ENCODE data around the gene TMEM120B.
A peak's percentile ranks its signal among the peaks of the same experiment; 100 is the strongest.

The TMEM120B gene

DNA sequence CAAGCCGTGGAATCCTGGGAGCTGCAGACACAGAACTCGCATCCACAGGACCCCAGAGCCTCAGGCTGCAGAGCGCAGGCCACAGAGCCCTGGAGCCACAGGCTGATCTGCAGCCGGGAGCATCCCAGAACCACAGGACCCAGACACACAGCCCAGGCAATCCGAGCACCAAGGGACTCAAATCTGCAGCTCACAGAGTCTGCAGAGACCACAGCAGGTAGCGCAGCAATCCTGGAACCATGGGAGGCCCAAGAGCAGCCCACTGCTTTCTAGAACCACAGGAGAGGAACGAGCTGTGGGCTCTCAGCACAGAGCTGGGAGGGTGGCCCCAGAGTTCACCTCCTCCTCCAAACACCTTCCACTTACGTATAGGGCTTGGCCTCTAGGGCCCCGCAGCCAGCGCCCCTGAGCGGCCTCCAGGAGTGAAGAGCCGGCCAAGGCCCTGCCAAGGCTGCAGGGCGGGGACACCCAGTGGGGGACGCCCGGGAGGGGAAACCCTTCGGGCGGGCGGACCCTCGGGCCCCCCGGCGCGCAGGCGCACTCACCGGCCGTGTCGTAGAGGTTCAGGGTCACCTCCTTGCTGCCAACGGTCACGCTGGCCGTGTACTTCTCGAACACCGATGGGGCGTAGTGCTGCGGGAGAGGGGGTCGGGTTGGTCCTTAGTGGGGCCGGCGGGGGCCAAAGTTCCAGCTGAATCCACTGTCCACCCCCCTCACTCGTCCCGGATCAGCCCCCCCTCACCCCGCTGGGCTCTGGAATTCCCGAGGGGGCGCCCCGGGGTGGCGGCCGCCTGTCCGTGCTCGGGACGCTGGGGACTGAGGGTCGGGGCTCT, 80.3 kb downstream of the TMEM120B start:
- DNase-seq (ENCODE audit: low spot score) = peak; percentile 52

DNA sequence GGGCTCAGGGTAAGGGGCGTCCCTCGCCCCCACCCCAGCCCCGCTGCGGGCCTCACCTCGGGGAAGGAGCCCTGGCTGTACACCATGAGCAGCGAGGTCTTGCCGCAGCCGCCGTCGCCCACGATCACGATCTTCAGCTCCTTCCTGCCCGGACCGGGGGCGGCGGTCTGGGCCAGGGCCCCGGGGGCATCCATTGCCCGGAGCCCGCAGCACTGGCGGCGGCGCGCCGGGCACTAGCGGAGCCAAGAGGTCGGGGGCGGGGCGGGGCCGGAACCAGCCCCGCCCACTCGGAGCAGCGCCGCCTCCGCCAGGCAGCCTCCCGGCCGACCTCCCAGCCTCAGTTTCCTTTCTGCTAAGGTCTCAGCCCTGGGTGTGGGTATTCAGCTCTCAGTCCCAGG, 80.9 kb downstream of the TMEM120B start, which contains the start of gene RHOF:
RHOF (minus strand) TSS at position 249 of the 398 bp plus-strand sequence; CDS start at position 194, 55 bp downstream.
- peak; percentile 73 for DNase-seq (ENCODE audit: low spot score)

DNA sequence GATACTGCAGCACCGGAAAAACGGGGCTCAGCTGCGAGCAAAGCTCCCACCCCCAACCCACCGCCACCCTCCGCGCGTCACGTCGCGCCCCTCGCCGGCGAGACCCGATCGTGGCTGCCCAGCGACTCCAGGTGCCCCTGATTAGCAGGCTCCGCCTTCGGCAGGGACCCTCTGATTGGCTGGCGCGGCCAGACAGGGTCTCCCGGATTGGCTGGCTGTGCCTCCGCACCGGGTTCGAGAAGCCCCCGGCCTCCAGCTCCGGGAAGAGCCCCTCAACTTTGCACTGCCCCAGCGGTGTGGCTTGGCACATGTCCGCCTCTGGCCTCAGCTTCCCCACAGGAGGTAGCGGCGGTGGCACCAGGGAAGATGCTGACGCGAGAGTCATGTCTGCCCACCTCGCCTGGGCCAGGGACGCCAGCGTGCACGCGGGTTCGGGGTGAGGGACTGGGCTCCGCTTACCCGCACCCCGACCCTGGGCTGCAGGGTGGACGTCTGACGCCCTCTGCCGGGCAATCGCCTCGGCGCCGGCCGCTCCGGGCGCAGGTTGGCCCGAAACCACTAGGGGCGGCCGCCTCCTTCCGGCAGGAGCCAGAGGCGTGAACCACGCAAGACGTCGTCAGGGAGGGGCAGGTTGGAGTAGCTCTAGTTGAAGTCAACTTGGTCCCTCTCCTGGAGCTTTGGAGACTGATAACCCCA, 81.4 kb downstream of the TMEM120B start:
- peak; percentile 95 for DNase-seq (ENCODE audit: low spot score)

DNA sequence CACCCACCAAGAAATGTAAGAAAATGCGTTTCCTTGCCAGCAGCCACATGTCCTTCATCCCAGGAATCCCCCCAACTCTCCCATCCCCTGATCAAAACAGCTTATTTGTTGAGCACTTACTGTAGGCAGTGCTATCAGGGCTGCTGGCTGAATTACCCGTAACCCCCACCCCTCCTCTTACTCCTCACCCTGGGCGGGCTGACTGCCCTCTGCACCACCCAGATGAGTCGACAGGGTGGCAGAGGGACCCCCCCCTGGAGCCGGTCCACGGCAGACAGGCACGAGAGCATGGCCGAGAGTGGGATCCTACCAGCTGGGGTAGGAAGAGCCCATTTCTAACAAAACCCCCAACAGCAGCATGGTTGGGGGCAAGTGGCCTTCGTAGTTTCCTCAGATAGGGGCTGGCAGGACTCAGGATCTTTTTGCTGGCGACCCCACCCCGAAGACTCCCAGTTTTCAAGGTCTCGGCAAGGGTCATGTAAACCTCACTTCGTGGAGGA, 82.0 kb downstream of the TMEM120B start:
- DNase-seq (ENCODE audit: low spot score) = peak; percentile 65

DNA sequence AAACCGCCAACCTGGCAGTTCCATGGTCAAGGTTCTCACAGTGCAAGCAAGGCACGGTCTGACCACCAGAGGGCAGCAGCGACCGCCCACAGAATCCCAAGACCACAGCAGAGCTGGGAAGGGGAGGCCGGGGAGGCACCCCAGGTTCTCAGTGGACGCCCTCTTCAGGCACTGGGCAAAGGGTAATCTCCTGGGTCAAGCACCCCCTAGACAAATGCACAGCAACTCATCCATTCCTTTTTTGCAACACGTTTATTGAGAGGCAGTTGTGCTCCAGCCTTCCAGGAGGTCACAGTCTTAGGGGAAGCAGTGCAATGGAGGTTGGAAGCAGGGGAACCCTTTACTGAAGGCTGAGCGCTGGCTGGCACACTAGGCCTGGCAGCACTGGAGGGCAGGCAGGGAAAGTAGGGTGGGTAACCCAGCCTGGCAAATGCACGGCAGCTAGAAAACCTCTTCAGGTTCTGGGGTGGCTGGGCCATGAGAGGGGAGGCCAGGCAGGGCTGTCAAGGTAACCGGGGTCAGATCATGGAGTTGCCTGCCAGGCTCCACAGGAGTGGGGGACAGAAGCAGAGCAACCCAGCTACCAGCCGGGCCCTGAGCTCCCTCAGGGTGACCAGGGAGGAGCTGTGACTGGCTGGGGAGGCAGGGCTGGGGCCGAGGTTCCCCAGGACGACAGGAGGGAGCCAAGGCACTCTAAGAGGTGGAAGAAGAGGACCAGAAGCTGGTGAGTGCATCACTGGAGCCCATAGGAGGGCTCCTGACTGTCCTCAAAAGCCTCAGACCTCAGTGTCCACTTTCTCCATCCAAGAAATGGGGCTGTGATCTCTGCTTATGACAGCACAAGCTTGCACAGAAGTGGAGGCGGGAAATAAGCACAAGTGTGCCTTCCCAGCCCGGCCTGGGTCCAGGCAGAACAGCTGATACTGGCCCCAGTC, 82.7 kb downstream of the TMEM120B start:
- DNase-seq (ENCODE audit: low spot score) = peak; percentile 83

DNA sequence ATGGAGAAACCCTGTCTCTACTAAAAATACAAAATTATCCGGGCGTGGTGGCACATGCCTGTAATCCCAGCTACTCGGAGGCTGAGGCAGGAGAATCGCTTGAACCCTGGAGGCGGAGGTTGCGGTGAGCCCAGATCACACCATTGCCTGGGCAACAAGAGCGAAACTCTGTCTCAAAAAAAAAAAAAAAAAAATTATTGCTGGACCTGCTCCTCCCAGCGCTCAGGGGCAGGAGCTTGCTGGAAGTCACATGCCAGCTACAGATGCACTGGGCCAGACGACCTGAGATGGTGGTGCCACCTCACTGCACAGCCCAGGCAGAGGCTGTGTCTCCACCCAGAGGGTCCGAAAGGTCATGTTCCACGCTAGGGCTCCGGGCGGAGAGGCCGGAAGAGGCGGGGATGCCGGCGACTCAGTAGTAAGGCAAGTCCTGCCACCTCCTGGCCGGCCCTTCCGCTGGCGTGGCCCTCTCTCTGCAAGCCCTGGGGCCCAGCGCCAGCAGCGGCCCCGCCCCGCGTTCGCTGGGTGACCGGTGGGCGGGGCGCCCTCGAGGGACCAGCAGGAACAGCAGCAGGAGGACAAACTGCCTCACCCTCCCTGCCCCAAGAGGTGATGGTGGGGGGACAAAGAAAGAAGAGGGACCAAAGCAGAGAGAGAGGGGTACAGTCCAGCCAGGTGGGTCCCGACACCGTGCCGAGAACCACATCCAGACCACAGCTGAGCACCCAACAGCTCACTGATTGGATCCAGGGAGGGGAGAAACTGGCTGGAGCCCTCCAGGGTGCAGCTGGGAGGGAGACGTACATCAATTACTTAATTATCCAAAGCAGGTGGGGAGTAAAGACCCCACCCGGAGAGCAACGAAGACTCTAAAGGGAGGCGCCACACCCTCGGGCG, 84.6 kb downstream of the TMEM120B start:
- DNase-seq (ENCODE audit: low spot score) = peak; percentile 98

DNA sequence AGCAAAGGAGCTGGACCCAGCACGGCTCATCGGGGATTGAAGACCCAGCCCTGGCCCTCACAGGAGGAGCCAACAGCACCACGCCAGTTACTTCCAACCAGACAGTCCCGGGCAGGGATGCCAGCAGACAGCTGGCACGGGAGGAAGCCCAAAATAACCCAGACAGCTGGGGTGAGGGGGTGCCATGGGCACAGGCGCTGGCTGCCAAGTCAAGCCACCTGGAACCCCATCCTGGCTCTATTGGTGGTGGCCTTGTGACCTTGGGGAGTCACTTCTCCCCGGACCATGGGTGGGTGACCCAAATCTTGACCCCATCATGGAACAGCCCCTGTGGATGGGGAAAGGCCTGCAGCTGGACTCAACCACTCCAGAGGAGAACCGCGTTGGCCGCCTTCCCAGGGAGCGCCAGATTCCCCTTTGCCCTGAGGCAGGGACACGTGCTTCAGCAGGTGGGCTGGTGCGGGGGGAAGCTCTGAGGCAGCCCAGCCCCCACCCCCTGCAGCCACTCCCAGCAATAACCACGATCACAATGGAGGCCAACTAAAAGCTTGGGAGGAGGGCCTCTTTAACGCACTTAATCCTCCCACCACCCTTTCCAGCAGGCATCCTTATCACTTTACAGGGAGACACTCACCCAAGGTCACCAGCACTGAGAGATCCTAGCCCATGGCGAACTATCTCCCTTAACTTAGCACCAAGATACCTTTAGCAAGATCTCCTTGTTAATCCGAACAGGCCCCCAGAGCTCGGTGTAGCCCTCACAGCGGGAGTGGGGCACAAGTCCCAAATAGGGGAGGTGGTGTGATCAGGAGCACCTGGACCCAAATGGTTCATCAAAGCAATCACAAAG, 85.6 kb downstream of the TMEM120B start:
- DNase-seq (ENCODE audit: low spot score) = peak; percentile 44

DNA sequence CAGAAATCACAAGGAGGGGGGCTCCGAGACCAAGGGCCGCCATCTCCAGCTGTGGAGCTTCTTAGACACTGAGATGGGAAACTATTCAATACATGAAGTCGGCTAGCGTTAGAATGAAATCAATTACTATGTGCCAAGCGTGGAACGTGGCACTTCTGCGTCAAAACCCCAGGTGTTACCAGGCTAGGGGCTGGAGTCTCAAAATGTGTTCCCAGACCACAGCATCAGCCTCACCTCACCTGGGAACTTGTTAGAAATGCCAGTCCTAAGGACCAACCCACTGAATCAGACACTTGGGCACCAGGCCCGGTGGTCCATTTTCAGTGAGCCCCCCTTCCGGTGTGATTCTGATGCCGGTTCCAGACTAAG, 86.2 kb downstream of the TMEM120B start:
- DNase-seq (ENCODE audit: low spot score) = peak; percentile 9

DNA sequence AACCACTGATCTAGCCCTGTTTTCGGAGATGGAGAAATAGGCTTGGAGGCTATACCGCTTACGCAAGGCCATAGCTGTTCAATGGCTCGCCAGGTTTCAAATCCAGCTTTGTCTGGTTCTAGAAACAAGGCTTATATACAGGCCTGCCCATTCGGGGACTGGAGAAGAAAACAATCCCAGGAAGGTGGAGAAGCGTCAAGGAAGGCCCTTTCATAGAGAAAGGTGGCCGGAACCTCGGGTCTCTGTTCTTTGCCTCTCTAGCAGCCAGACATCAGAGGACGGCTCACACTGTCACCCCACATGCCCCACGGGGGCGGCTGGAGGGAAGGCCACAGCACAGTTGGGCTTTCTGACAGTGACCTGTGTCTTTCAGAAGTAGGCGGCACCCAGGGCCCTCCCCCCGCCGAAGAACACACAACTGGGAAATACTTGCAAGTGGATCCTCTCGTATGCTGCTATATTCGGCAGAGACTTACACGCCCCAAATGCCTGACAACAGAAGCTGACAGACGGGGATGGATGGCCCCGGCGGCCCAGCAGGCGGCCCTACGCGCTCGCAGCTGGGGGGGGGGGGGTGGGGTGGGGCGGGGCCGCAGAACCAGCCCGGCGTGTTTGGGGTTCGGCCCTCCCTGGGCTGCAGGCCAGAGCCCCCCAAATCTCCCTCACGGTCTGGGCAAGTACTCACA, 86.7 kb downstream of the TMEM120B start:
- peak; percentile 86 for DNase-seq (ENCODE audit: low spot score)

DNA sequence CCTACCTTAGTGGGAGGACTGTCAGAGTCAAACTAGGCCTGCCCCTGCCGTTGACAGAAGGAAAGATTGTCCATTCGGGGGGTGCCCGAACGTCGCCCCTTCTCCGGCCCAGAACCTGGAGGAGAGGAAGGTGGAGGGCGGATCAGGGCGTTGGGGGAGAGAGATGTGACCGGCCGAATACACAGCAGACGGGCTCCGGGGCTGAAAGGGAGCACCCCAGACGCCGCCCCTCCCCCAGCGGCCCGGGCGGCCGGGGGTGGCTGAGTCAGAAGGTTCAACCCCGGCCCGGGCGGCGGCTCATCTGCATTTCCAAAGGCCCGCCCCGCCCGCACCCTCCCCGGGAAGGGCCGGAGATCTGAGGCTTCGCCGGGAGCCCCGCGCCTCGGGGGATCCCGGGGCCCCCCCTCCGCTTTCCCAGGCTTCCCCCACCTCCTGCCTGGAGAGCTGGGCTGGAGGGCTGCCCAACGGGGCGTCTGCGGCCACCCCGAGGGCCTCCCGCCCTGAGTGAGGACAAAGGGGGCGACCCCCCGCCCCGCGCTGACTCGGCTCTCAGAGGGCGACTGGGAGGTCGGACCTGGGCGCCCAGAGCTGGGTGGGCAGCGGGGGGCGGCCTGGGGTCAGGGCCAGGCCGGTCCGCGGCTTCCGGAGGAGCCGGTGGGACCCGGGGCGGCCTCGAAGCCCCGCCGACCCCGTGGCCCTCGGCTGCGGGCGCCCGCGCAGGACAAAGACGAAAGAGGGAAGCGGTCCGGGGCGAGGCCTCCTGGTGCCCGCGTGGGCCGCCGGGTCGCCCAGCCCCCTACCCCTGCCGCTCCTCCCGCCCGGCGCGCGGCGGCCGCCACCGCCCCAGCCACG, 87.5 kb downstream of the TMEM120B start:
- peak; percentile 93 for DNase-seq (ENCODE audit: low spot score)

DNA sequence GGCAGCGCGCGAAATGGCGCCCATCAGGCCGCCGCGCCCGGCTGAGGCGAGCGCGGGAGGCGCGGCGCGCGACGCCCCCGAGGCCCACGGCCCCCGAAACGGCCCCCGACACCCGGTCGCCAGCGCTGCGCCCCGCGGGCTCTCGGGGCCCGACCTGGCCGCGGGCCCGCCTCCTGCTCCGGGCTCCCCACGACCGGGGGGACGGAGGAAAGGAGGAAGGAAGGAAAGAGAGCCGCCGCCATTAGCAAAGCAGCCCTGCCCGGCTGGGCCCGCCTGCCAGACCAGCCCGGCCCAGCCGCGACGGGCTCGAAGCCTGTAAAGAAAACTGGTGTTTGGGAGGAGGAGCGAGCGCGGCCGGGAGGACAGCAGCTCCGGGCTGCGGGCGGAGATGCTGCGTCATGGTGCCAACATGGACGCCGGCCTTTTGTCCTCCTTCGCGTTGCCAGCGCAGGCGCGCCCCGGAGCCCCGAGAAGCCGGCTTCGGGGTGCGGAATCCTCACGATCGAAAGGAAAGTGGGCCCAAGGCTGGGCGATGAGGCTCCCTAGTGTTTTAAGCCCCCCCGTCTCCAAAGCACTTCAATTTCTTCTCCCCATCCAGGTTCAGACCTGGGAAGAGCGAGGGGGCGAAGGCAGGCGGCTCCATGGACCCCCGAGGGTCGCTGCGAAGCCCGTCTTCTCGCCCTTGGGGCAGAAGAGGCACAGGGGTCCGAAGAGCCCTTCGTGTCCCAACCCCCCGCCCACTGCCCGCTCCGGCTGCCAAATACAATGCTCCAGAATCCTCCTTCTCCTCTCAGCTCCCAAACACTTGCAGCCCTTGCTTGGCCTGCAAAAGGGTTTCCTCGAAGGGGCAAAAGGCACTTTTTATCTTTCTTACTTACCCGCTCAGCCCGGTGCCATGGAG, 88.4 kb downstream of the TMEM120B start:
- DNase-seq (ENCODE audit: low spot score) = peak; percentile 81

DNA sequence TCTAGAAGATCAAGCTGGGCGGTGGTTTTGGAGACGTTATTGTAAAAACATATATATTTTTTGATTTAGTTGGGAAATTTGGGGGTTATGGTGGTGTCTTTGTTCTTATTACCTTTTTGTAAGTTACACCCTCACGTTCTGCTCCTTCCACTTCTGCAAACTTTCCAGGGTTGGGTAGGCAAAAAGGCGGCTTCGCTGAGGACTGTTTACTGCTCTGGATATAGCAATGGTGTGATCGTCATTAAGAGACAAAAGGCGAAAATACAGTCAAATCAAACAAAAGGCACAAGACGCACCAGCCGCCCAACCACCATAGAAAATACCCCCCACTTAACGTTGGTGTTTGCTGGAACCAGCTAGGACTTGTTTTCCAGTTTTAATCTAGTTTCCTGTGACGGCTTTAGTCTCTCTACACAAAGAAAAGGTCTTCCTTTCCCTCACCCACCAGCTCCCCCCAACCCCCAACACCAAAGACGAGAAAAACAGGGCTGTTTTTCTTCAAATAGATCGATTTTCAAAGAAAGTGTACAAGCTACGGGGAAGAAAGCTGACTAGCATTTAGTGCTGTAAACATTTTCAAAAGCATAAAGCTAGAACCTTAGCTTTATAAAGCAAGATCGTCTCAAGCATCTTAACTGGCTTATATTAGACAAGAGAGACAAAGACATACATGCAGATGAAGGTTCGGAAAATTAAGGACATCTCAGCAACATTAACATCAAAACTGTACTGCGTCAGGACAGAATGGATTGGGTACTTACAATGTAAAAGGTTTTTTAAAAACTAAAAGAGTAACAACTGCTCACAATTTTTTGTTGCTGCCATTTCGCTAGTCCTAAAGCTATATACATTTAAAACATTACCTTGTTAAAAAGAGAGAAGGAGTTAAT, 89.3 kb downstream of the TMEM120B start:
- peak; percentile 60 for DNase-seq (ENCODE audit: low spot score)

DNA sequence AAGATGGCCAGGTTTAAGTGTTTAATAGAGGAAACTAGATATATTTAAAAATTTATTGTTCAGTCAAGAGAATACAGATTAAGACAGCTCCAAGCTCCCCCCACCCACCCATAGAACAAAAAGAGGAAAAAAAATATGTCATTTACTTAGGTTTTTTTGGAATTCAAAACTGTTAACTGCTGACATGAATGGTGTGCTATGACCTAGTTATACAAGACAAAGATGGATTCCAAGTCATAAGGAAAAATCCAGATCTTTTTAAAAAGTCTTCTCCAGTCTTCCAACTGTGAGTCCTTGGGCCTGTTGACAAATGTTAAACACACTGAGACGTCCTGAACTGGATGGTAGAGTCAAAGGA, 89.9 kb downstream of the TMEM120B start:
- DNase-seq (ENCODE audit: low spot score) = no peak

DNA sequence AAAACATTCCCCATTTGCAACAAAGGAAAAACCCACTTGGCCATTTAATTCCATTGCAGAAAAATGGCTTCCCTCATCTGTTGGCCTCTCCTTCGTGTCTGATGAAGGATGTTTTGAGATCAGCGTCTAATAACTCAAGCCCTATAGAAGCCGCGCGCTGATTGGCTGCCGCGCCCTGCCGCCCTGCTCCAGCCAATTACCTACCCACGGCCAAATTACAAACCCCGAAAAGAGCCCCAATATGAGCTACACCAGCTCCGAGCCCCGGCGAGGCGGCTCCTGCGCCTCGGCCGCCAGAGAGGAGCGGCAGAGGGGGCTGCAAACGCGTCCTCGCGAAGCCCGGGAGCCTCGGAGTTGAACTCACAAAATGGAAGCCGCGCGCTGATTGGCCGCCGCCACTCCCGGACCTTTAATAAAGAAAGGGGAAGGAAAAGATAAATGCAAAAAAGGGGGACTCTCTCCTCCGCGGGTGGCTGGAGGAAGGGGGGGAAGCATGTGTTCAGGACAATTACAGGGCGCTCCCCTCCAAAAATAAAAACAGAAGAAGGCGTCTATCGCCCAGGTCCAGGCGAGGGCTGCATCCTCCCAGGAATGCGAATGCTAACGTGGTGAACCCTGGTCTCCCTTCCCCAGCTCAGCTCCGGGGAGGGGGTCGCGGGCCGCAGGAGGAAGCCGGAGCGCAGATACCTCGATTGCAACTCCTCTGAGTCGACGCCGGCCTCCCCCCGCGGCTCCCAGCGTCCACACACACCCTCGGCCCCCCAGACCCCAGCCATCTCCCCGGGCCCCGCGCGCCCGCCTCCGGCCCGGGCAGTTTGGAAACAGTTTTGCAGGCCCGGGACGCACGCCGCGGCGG, 90.5 kb downstream of the TMEM120B start:
- DNase-seq (ENCODE audit: low spot score) = peak; percentile 93

DNA sequence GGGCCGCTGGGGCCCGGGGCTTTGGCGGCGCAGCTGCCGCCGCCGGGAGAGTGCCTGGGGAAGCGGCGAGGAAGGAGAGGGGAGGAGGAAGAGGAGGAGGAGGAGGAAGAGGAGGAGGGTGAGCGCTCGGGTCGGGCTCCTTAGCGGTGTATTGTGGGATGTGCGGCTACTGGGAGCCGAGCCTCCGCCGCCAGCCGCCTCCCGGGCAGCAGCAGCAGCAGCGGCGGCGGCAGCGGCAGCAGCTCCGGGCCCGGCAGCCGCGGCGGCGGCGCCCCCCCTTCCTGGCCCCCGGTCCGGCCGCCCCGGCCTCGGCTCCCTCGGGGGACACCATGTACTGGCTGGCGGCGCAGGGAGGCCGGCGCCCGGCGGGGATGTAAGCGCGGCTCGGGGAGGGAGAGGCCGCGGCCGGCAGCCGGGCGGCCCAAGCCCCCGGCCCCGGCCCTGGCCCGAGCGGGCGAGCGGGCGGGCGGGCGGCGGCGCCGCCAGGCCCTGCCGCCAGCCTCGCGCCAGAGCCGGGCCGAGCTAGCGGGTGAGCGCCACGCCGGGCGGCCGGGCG, 91.4 kb downstream of the TMEM120B start, which contains the start of gene SETD1B:
SETD1B (plus strand) TSS at position 149 of the 556 bp plus-strand sequence. CDS start 729 bp downstream, outside the sequence.
- DNase-seq (ENCODE audit: low spot score) = peak; percentile 76

All from kidney tubule cell (primary cell).